SH-SY5Y (cell line): ENCODE data around the gene DEFB131A.
"Not testable (repeated sequence)": the region's sequence is repeated elsewhere in the genome, so short reads cannot be mapped to it uniquely, and the experiment has no call there.

Source experiments
- GATA2 ChIP-seq: IDR thresholded peaks from 2 replicates; pipeline ENCODE4 v1.6.1; 2011; ENCODE audit warnings: mild to moderate bottlenecking, low read depth, low read length
- GATA3 ChIP-seq: IDR thresholded peaks from 2 replicates; pipeline ENCODE4 v1.6.1; 2011; ENCODE audit warnings: low read depth, mild to moderate bottlenecking, low read length, moderate library complexity

Gene DEFB131A

GRCh38 chr4:9444114-9444513 lies at the start of gene DEFB131A:
DEFB131A (plus strand) TSS chr4:9444414; CDS start chr4:9444534, 120 bp downstream.
- TF ChIP-seq GATA3, GATA2: not testable (repeated sequence)

- TF ChIP-seq GATA2 (no peak), GATA3 (no peak)
Measured at GRCh38 chr4:9409793-9410192, 34.4 kb upstream of the DEFB131A start.
